Parathyroid adenoma (tissue), 2 donors: Measurements from ENCODE around the gene NOXA1.

Source experiments
- H2AFZ ChIP-seq: fragments of 300-600 bp; sonication (generic); one replicate; pipeline ENCODE4 v1.7.0; 2017; ENCODE audit warnings: antibody characterized with exemption, mild to moderate bottlenecking
- H3K27ac ChIP-seq: fragments of 300-600 bp; sonication (generic); one replicate; pipeline ENCODE4 v1.7.0; 2017
- H3K27me3 ChIP-seq: fragments of 300-600 bp; sonication (generic); one replicate; pipeline ENCODE4 v1.7.0; 2017; ENCODE audit warnings: low read length; ENCODE audit not compliant: control insufficient read depth, insufficient read depth
- H3K36me3 ChIP-seq: fragments of 300-600 bp; sonication (generic); one replicate; pipeline ENCODE4 v1.7.0; 2017; ENCODE audit warnings: low read length; ENCODE audit not compliant: control insufficient read depth, insufficient read depth
- H3K4me1 ChIP-seq: fragments of 300-600 bp; sonication (generic); one replicate; pipeline ENCODE4 v1.7.0; 2017; ENCODE audit warnings: control low read depth
- H3K4me2 ChIP-seq: fragments of 300-600 bp; sonication (generic); one replicate; pipeline ENCODE4 v1.7.0; 2017; ENCODE audit warnings: low read length
- H3K4me3 ChIP-seq: fragments of 300-600 bp; sonication (generic); one replicate; pipeline ENCODE4 v1.7.0; 2017; ENCODE audit warnings: low read depth, low read length
- H3K79me2 ChIP-seq: fragments of 300-600 bp; sonication (generic); one replicate; pipeline ENCODE4 v1.7.0; 2017; ENCODE audit warnings: control low read depth
- H3K9ac ChIP-seq: fragments of 300-600 bp; sonication (generic); one replicate; pipeline ENCODE4 v1.7.0; 2017; ENCODE audit warnings: mild to moderate bottlenecking
- H3K9me3 ChIP-seq: fragments of 300-600 bp; sonication (generic); one replicate; pipeline ENCODE4 v1.7.0; 2017; ENCODE audit warnings: low read length; ENCODE audit not compliant: control insufficient read depth
- TF ChIP-seq, protein P1 (sequence below): fragments of 300-600 bp; sonication (generic); IDR thresholded peaks from one replicate; pipeline ENCODE4 v1.7.0; 2017; ENCODE audit warnings: antibody characterized with exemption, mild to moderate bottlenecking
- donor health status: primary hyperparathyroidism.

NOXA1 gene

DNA sequence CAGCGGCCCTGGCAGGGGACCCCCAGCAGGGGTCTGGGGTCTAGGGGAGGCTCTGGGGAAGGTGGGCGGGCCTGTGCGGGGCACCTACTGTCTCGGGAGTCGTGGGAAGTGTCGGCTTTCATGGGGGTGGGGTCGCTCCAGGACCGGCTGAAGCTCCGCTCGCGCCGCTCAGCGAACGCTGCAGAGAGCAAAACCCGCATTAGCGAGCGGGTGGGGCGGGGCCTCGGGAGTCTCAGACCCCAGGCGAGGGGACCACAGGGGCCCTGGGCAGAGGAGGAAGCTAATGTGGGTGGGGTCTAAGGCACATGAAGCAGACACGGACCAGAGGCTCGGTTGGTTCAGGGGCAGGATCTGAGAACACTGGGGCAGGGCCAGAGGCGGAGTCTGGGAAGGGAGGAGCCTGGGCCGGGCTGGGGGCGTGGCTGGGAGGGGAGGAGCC, 30.5 kb downstream of the NOXA1 start:
- TF ChIP-seq, protein P1, sequence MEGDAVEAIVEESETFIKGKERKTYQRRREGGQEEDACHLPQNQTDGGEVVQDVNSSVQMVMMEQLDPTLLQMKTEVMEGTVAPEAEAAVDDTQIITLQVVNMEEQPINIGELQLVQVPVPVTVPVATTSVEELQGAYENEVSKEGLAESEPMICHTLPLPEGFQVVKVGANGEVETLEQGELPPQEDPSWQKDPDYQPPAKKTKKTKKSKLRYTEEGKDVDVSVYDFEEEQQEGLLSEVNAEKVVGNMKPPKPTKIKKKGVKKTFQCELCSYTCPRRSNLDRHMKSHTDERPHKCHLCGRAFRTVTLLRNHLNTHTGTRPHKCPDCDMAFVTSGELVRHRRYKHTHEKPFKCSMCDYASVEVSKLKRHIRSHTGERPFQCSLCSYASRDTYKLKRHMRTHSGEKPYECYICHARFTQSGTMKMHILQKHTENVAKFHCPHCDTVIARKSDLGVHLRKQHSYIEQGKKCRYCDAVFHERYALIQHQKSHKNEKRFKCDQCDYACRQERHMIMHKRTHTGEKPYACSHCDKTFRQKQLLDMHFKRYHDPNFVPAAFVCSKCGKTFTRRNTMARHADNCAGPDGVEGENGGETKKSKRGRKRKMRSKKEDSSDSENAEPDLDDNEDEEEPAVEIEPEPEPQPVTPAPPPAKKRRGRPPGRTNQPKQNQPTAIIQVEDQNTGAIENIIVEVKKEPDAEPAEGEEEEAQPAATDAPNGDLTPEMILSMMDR = no peak
- Histone ChIP-seq H3K9ac (no peak overlapping the region), H3K9me3 (no peaks in the 10 kb centered on the region), H3K27me3 (no peaks in the 10 kb centered on the region), H3K27ac (no peak overlapping the region), H2AFZ (no peak overlapping the region), H3K4me1 (no peaks in the 10 kb centered on the region), H3K79me2 (no peaks in the 10 kb centered on the region), H3K4me3 (no peak overlapping the region), H3K36me3 (no peaks in the 10 kb centered on the region), H3K4me2 (no peak overlapping the region)

DNA sequence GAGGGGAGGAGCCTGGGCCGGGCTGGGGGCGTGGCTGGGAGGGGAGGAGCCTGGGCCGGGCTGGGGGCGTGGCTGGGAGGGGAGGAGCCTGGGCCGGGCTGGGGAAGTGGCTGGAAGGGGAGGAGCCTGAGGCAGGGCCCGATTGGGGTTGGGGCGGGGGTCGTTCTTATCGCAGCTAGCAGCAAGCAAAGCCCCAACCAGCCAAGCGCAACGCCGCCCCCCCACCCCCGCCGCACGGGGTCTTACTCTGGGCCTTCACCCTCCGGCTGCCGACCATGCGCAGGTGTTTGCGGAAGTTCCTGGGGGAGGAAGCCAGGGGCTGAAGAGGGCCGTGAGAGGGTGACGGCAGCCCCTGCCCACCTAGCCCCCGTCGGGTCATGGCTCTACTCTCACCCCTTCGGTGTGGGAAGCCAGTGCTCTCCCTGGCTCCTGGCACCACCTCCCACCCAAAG, 31.0 kb downstream of the NOXA1 start:
- H3K4me3 ChIP-seq = no peak overlapping the region
- no peaks in the 10 kb centered on the region for H3K9me3 ChIP-seq
- no peaks in the 10 kb centered on the region for H3K36me3 ChIP-seq
- H3K79me2 ChIP-seq = no peaks in the 10 kb centered on the region
- TF ChIP-seq, protein P1 = no peak
- no peak overlapping the region for H3K4me2 ChIP-seq
- H3K4me1 ChIP-seq = no peaks in the 10 kb centered on the region
- no peak overlapping the region for H2AFZ ChIP-seq
- H3K27ac ChIP-seq = no peak overlapping the region
- no peaks in the 10 kb centered on the region for H3K27me3 ChIP-seq
- H3K9ac ChIP-seq = no peak overlapping the region

DNA sequence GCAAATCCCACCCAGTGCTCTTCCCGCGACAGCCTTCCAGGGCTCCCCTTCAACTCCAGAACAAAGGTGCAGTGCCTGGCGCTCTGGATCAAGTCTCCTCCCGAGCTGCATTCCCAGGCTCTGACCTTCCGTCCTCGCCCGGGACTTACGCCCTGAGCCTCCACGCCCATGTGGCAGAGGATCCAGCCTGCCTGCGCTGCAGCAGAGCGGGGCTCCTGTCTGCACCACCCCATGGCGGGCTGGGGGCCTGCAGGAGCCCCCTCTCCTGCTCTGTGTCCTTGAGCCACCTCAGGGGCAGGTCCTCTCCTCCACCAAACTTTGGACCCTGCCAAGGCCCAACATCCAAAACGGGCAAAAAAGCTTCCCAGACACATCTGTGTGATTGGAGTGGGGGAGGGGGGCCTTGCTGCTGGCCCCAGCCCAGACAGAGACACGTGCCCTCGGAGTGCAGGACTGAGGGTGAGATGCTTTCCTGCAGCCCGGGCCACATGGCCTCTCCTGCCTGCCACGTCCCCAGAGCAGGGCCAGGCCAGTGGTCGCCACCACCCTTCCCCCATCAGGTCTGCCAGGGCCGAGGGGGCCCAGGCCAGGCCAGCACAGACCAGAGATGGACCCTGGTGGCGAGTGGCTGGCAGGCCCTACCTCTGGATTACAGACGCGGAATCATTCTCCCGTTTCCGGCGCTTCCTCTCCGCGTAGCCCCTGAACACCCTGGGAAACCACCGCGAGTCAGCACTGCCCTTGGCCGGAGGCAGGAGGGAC, 31.6 kb downstream of the NOXA1 start:
- Histone ChIP-seq H2AFZ (no peak overlapping the region), H3K4me1 (no peaks in the 10 kb centered on the region), H3K27me3 (no peaks in the 10 kb centered on the region), H3K4me3 (no peak overlapping the region), H3K27ac (no peak overlapping the region), H3K9me3 (no peaks in the 10 kb centered on the region), H3K9ac (no peak overlapping the region), H3K4me2 (no peak overlapping the region), H3K79me2 (no peaks in the 10 kb centered on the region), H3K36me3 (no peaks in the 10 kb centered on the region)
- TF ChIP-seq, protein P1 = no peak

DNA sequence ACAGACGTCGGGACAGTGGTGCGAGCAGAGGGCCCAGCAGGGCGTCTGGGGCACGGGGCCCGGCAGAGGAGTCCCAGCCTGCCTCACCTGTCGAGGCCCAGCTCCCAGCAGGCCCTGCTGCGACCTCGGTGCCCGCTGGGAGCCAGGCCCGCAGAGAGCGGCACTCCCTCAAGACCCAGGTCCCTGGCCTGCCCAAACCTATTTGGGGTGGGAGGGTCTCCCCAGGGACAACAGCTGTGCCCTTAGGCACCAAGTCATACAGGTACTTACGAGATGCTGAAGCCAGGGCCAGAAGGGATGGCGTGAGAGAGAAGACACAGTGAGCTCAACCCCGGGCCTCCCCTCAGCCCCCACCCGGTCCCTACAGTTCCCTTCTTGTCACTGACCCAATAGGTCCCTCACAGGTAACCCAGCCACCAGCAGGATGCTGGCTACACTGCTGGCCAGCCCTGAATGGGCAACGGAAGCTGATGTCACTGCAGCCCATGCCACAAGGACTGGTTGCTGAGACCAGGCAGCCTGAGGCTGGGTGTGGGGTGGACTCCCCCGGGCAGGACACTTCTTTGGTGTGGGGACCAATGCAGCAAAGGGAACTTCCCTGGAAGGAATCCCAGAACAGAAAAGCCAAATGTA, 32.3 kb downstream of the NOXA1 start:
- H3K79me2 ChIP-seq = no peaks in the 10 kb centered on the region
- TF ChIP-seq, protein P1 = no peak
- H3K4me3 ChIP-seq = no peak overlapping the region
- no peak overlapping the region for H2AFZ ChIP-seq
- no peak overlapping the region for H3K9ac ChIP-seq
- no peaks in the 10 kb centered on the region for H3K9me3 ChIP-seq
- H3K27me3 ChIP-seq = no peaks in the 10 kb centered on the region
- no peaks in the 10 kb centered on the region for H3K36me3 ChIP-seq
- H3K4me1 ChIP-seq = no peaks in the 10 kb centered on the region
- no peak overlapping the region for H3K4me2 ChIP-seq
- H3K27ac ChIP-seq = no peak overlapping the region
